HepG2 (cell line): ENCODE data around the gene RPH3AL. TPM values are rescaled to one million over a fixed set of nuclear protein-coding genes. Genes with fewer than 3 reads are reported as not detected.

Source experiments
- ATAC-seq: fragments of 200-7000 bp; cut with Tn5 transposase; 3 replicates; pipeline ENCODE4 v1.9.1; 2020; ENCODE audit warnings: mild to moderate bottlenecking, moderate library complexity
- BruUV-seq: library from RNA; stranded (reverse); fragments of 400-500 nt; replicated peaks from 2 replicates; lab custom pipeline; 2021; lab: Mats Ljungman, UMichigan
- CTCF ChIA-PET: fragments of 300-600 bp; formaldehyde crosslinking; extraction: SDS; loops from one replicate; lab custom pipeline; 2021; ENCODE audit warnings: low total read pairs, inconsistent platforms, low intra/inter-chr PET ratio; lab: Yijun Ruan, JAX
- POLR2A ChIA-PET: fragments of 350-600 bp; sonication (Branson Sonifier 250); formaldehyde crosslinking; loops from one replicate; lab custom pipeline; 2020; ENCODE audit warnings: antibody characterized with exemption, inconsistent platforms; lab: Yijun Ruan, JAX
- DNase-seq: peaks from one replicate; pipeline ENCODE4 v3.0.0-alpha.2; 2015; ENCODE audit warnings: low spot score
- FAIRE-seq: peaks from 3 replicates; lab custom pipeline; 2011; peaks lifted over from hg19 to GRCh38; lab: Jason Lieb, UNC
- H2AFZ ChIP-seq: one replicate; pipeline ENCODE4 v1.6.1; 2011; ENCODE audit warnings: low read length, inconsistent platforms
- H3K27ac ChIP-seq: fragments of 300-600 bp; 3 replicates; pipeline ENCODE4 v1.8.0; 2011; ENCODE audit warnings: mixed run types, mild to moderate bottlenecking, mixed read lengths, low read length, inconsistent platforms; ENCODE audit not compliant: insufficient read depth; ENCODE audit errors: extremely low read length
- H3K27me3 ChIP-seq, 2 experiments: fragments of 200-600 bp in 1 of 2; 2 replicates in 1 of 2; 3 replicates in 1 of 2; pipeline versions ENCODE4 v1.6.0 to v1.8.0; 2011; ENCODE audit warnings: low read length in 2 of 2, mild to moderate bottlenecking in 2 of 2, moderate library complexity in 2 of 2, inconsistent platforms in 1 of 2; ENCODE audit not compliant: insufficient read depth in 2 of 2, control insufficient read depth in 1 of 2
- H3K36me3 ChIP-seq, 2 experiments: fragments of 200-600 bp in 1 of 2; replicated peaks in 1 of 2; 2 replicates in 1 of 2; 3 replicates in 1 of 2; pipeline versions ENCODE4 v1.5.1 to v1.8.0; 2011; ENCODE audit warnings: low read length in 2 of 2, inconsistent platforms in 1 of 2; ENCODE audit not compliant: insufficient read depth in 2 of 2, control insufficient read depth in 1 of 2
- H3K4me1 ChIP-seq: 2 replicates; pipeline ENCODE4 v1.5.1; 2012; ENCODE audit warnings: low read length, inconsistent platforms; ENCODE audit not compliant: insufficient read depth
- H3K4me2 ChIP-seq: 2 replicates; pipeline ENCODE4 v1.6.0; 2011; ENCODE audit warnings: low read depth, low read length, inconsistent platforms
- H3K4me3 ChIP-seq, 3 experiments: fragments of 200-600 bp in 1 of 3; sonication (generic), shearing (Covaris generic) in 1 of 3; replicated peaks in 1 of 3; 2 replicates each; pipeline ENCODE4 v1.5.1; 2011 to 2016; ENCODE audit warnings: low read length in 3 of 3, inconsistent platforms in 2 of 3, low read depth in 2 of 3, mild to moderate bottlenecking in 2 of 3, control low read depth in 1 of 3, mixed read lengths in 1 of 3; ENCODE audit not compliant: insufficient read depth in 1 of 3
- H3K79me2 ChIP-seq: one replicate; pipeline ENCODE4 v1.6.1; 2011; ENCODE audit warnings: low read length, inconsistent platforms; ENCODE audit not compliant: insufficient read depth
- H3K9ac ChIP-seq: 2 replicates; pipeline ENCODE4 v1.6.0; 2011; ENCODE audit warnings: mild to moderate bottlenecking, low read depth, low read length, inconsistent platforms; ENCODE audit not compliant: insufficient read depth
- H3K9me3 ChIP-seq: 2 replicates; pipeline ENCODE4 v1.5.1; 2012; ENCODE audit warnings: mild to moderate bottlenecking, low read length
- H4K20me1 ChIP-seq: 2 replicates; pipeline ENCODE4 v1.6.0; 2011; ENCODE audit warnings: inconsistent platforms, mild to moderate bottlenecking, low read length, moderate library complexity; ENCODE audit not compliant: insufficient read depth
- AGO2 ChIP-seq: fragments of 200-400 bp; formaldehyde crosslinking; optimal IDR thresholded peaks from 2 replicates; pipeline ENCODE3; 2017; ENCODE audit warnings: mild to moderate bottlenecking, low read depth, low read length, moderate library complexity
- ATF7 ChIP-seq, 2 experiments: fragments of 450-650 bp in 1 of 2; sonication (generic) in 1 of 2; formaldehyde crosslinking in 1 of 2; IDR thresholded peaks; 2 replicates each; pipeline versions ENCODE4 v1.4.0 to v1.6.1; 2016 to 2020; ENCODE audit warnings: antibody characterized with exemption in 1 of 2, mild to moderate bottlenecking in 1 of 2, missing genetic modification reagents in 1 of 2
- CREB1 ChIP-seq, 2 experiments: fragments of 450-650 bp in 1 of 2; IDR thresholded peaks; 2 replicates each; pipeline ENCODE4 v1.6.1; 2016 to 2017; ENCODE audit warnings: control low read depth in 1 of 2, mild to moderate bottlenecking in 1 of 2, missing compliant biosample characterization in 1 of 2, missing genetic modification characterization in 1 of 2
- JUN ChIP-seq: sonication (generic); formaldehyde crosslinking; IDR thresholded peaks from 2 replicates; pipeline ENCODE4 v1.4.0; 2020; ENCODE audit warnings: mild to moderate bottlenecking, missing genetic modification reagents
- MEF2D ChIP-seq: sonication (generic); formaldehyde crosslinking; IDR thresholded peaks from 2 replicates; pipeline ENCODE4 v1.5.1; 2020; ENCODE audit warnings: mild to moderate bottlenecking, missing genetic modification reagents
- TBL1XR1 ChIP-seq: fragments of 150-350 bp; IDR thresholded peaks from 2 replicates; pipeline ENCODE4 v1.6.1; 2014; ENCODE audit warnings: borderline replicate concordance, low read length; ENCODE audit not compliant: partially characterized antibody
- ZBTB21 ChIP-seq: sonication (generic); formaldehyde crosslinking; IDR thresholded peaks from 2 replicates; pipeline ENCODE4 v1.4.0; 2020; ENCODE audit warnings: missing genetic modification reagents
- ZNF260 ChIP-seq: sonication (generic); formaldehyde crosslinking; IDR thresholded peaks from 2 replicates; pipeline ENCODE4 v1.4.0; 2020; ENCODE audit warnings: missing genetic modification reagents, low read depth, mild to moderate bottlenecking, borderline replicate concordance
- ZNF274 ChIP-seq: sonication (generic); formaldehyde crosslinking; IDR thresholded peaks from 2 replicates; pipeline ENCODE4 v1.5.1; 2020; ENCODE audit warnings: mild to moderate bottlenecking, missing genetic modification reagents
- ZNF292 ChIP-seq: sonication (generic); formaldehyde crosslinking; IDR thresholded peaks from 2 replicates; pipeline ENCODE4 v1.8.1; 2022; ENCODE audit warnings: mild to moderate bottlenecking, low read depth, missing genetic modification reagents, borderline replicate concordance
- ZNF577 ChIP-seq: sonication (generic); formaldehyde crosslinking; IDR thresholded peaks from 2 replicates; pipeline ENCODE4 v1.4.0; 2020; ENCODE audit warnings: mild to moderate bottlenecking, low read depth, missing genetic modification reagents, borderline replicate concordance
- ZNF792 ChIP-seq: IDR thresholded peaks from 2 replicates; pipeline ENCODE4 v1.6.1; 2016
- ZUFSP ChIP-seq: sonication (generic); formaldehyde crosslinking; IDR thresholded peaks from 2 replicates; pipeline ENCODE4 v1.9.0; 2021; ENCODE audit warnings: missing genetic modification reagents, mild to moderate bottlenecking, borderline replicate concordance
- WGBS: methylation state at CpG from one replicate; pipeline ENCODE4 v1.1.6; 2017; ENCODE audit warnings: low lambda C conversion rate; 5-methylcytosine and 5-hydroxymethylcytosine counted together
- in situ Hi-C: cut with HindIII; loops from 2 replicates; pipeline ENCODE4 v1.10.0; 2017; ENCODE audit warnings: low pct_unique_long_range_greater_than_20kb; ENCODE audit not compliant: extremely low pct_ligation_motif_present
- intact Hi-C: fragments of 100-400 bp; cut with micrococcal nuclease; formaldehyde crosslinking; loops from one replicate; pipeline ENCODE4 v1.10.0; 2022; ENCODE audit not compliant: unreplicated experiment
- polyA plus RNA-seq, 8 experiments: library from polyadenylated mRNA; depleted of rRNA in 3 of 8; stranded (reverse) in 7 of 8; unstranded in 1 of 8; fragments of >200 nt; fragmentation: Illumina TruSeq in 4 of 8; extraction: Trizol in 4 of 8; gene quantifications; 2 replicates each; pipeline versions ENCODE4 v1.2.1 to v1.2.3, GENCODE V29; 2011 to 2016; ENCODE audit warnings: low read depth in 4 of 8, missing spikeins in 1 of 8, mixed read lengths in 1 of 8; ENCODE audit not compliant: insufficient read depth in 1 of 8
- total RNA-seq, 5 experiments: library from RNA; depleted of rRNA; stranded (reverse); fragments of >200 nt; fragmentation: Illumina TruSeq; extraction: Trizol; gene quantifications; 2 replicates each; pipeline ENCODE4 v1.2.3, GENCODE V29; 2016; ENCODE audit warnings: low read depth in 1 of 5
- TF ChIP-seq, protein P1 (sequence below): sonication (generic); formaldehyde crosslinking; IDR thresholded peaks from 2 replicates; pipeline ENCODE4 v1.8.1; 2023; ENCODE audit warnings: mild to moderate bottlenecking, inconsistent platforms, moderate library complexity, missing genetic modification reagents, borderline replicate concordance

Gene RPH3AL
- total and polyA plus RNA-seq, 2 of the 13 experiments (the other 11 are each of a cell fraction or from before 2014, with no cell fraction given), result 7.8 to 16.4 TPM

- intact Hi-C loops (no loop called here), in situ Hi-C loops (no loop called here)
- ChIA-PET POLR2A (no interaction called here), CTCF (no interaction called here)
- H3K9me3 ChIP-seq, result no peaks in the 10 kb centered on the region
- H4K20me1 ChIP-seq, result no peaks in the 10 kb centered on the region
- ATAC-seq (no peak), DNase-seq (no peak), FAIRE-seq (no peak)
- TF ChIP-seq ZNF274 (CRISPR knock-in tag) (no peak), JUN (CRISPR knock-in tag) (no peak), AGO2 (peak; percentile 57), CREB1 (IDR thresholded peaks at IDR 0.05) (peak; percentile 34; the same call in 1 of the 2 replicates), CREB1 (CRISPR knock-in tag; IDR thresholded peaks at IDR 0.05) (no peak), TBL1XR1 (no peak), ZNF260 (CRISPR knock-in tag) (no peak), ATF7 (IDR thresholded peaks at IDR 0.05) (no peak), ATF7 (CRISPR knock-in tag; IDR thresholded peaks at IDR 0.05) (no peak), ZUFSP (no peak), MEF2D (CRISPR knock-in tag) (no peak), ZNF792 (CRISPR knock-in tag) (no peak), ZBTB21 (no peak), ZNF577 (CRISPR knock-in tag) (no peak), ZNF292 (CRISPR knock-in tag) (no peak)
- TF ChIP-seq, protein P1, sequence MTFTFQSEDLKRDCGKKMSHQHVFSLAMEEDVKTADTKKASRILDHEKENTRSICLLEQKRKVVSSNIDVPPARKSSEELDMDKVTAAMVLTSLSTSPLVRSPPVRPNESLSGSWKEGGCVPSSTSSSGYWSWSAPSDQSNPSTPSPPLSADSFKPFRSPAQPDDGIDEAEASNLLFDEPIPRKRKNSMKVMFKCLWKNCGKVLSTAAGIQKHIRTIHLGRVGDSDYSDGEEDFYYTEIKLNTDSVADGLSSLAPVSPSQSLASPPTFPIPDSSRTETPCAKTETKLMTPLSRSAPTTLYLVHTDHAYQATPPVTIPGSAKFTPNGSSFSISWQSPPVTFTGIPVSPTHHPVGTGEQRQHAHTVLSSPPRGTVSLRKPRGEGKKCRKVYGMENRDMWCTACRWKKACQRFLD, result no peak
- no peaks in the 10 kb centered on the region; a peak in 1 of 5 replicates for H3K36me3 ChIP-seq
- peaks cover 13% of the 10 kb centered on the region for H3K4me1 ChIP-seq
- no peak overlapping the region for H3K4me2 ChIP-seq
- no peak overlapping the region for H3K9ac ChIP-seq
- no peak overlapping the region for H2AFZ ChIP-seq
- no peak overlapping the region for H3K27ac ChIP-seq
- no CpG with 5 or more reads among the region's 23 CpGs for WGBS
- BruUV-seq, result no TSS peak
- H3K4me3 ChIP-seq, result no peak overlapping the region
- peaks cover 2 to 25% of the 10 kb centered on the region in 2 experiments; a peak in 3 of 5 replicates for H3K27me3 ChIP-seq
- no peaks in the 10 kb centered on the region for H3K79me2 ChIP-seq
These were observed 150.1 kb downstream of the RPH3AL start for GRCh38 chr17:202501-202951.
